GM18867 (cell line): ENCODE results near the gene DPH1.

Experiments
- ATAC-seq: cut with Tn5 transposase; IDR thresholded peaks from one replicate; pipeline ENCODE4 v1.9.1; 2021; ENCODE audit warnings: mild to moderate bottlenecking, moderate library complexity; ENCODE audit not compliant: unreplicated experiment

The DPH1 gene

GRCh38 chr17:2049333-2050299 is 19.7 kb downstream of the DPH1 start:
- peak; percentile 56 for ATAC-seq

DNA sequence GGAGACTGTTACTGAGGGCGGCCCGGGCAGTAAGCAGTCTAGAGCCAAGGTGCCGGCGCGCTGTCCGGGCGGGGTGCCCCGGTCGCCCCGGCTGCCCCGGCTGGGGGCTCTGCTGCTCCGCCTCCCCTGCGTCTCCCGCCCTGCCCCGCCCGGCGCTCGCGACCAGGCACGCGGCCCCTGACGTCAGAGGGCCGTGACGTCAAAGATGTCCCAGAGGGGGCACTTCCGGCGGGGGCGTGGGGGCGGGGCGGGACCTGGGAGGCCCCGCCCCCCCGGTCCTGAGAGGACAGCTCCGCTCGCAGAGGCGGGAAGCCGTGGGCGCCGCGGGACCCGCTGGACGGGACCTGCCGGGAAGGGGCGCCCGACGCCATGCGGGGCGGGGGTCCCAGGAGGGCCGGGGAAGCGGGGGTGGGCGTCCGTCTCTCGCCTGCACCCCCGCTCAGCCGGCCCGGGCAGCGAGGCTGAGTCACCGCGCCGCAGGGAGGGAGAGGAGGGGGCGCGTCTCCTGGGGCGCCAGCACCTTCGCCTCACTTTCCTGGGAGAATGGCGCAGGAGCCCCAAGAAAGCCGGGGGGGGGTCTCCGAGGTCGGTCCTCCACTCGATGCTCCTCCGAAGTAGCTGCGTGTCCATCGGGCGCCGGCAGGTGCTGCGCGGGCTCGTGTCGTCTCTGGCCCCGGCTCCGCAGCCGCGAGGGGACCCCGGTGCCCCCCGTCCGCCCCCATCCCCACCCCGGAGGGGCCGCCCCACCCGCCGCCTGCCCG is 20.5 kb downstream of the DPH1 start:
- peak; percentile 17 for ATAC-seq

DNA sequence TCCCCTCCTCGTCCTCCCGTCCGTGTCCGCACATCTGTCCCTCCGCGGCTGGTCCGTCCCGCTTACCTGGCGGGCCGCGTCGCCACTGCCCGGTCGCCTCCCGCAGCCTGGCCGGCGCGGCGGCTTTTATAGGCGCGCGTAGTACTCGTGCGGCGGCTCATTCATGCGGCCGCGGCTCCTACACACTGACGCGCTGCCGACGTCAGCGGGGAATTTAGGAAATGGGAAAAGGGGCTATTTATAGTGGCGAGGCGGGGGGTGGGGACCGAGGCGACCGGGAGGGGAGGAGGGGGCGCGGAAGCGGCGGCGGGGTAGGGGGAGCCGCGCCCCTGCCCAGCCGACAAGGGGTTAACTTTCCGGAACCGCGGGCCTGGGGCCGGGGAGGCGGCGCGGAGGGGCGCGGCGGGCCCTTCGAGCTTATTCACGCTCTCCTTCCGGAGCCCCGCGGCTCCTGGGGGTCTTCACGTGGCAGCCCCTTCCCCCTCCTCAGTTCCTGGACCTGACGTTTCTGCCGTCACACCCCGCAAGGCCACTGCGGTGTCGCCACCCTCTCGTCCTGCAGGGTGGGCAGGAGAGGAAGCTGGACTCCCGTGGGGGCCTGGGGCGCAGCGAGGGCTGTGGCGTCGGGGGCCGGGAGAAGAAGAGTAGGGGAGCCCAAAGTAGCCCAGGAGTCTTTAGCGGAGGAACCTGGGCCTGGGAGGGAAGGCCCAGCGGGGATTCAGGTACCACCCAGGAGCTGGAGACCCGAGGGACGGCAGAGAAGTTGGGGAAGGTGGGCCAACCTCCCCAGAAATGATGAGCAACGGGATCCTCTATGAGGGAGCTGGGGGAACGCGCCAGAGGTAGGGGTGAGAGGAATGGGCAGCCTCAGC is 21.3 kb downstream of the DPH1 start:
- no peak for ATAC-seq

DNA sequence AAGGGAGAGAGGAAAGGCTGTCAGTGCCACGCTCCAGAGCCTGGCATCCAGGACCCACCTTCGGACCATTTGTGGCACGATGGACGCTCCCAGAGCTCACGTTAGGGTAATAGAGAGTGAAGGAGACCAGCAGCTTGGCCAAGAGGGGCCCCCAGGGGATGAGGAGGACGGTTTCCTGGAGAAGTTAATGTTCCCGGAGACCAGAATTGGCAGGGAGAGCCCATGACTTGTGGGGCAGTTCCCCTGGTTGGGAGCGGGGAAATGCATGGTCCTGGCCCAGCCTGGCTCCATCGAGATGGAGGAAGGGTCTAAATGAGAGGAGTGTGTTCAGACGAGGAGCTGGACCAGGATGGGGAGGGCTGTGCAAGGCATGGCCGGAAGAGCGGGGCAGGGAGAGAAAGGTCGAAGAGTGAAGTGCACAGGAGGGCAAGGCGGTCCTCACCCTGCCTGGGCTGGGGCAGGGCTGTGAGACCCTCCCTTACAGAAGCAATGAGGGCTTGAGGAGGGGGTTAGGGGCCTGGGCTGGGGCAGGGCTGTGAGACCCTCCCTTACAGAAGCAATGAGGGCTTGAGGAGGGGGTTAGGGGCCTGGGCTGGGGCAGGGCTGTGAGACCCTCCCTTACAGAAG is 22.1 kb downstream of the DPH1 start:
- ATAC-seq, result no peak

DNA sequence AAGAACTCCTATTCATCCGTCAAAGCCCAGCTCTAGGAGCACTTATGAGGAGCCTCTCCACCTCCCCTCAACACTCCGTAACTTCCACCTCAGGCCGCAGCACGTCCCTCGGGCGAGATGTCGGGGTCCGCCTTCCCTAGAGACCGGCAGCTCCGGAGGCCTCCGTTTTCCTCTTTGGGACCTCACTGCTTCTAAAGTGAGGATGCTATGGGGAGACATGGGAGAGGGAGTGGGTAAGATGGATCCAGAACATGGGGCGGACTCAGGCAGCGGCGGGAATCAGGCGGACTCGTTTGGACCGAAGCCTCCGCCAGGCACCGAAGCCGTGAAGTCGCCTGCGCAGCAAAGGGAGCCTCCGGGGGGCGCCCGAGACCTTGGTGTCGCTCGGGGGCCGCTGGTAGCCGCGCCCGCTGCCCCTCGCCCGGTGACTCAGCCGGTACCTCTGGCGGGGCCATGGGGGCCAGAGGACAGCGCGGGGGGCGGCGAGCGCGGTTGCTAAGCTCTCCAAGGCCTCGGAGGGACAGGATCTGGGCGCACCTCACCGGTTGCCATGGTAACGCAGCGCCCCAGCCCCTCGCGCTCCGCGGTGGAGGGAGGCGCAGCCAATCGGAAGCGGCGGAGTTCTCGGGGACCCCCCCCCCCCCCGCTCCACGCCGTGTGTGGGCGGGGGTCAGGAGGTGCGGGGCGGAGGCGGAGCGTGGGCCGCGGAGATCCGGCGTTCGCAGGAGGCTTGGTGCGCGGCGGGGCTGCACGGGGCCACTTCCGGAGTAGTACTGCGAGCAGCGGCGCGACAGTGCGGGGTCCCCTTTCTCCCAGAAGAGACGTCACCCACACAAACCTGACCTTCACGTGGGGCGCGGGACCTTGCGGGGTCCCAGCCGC is 23.7 kb downstream of the DPH1 start:
- no peak for ATAC-seq

DNA sequence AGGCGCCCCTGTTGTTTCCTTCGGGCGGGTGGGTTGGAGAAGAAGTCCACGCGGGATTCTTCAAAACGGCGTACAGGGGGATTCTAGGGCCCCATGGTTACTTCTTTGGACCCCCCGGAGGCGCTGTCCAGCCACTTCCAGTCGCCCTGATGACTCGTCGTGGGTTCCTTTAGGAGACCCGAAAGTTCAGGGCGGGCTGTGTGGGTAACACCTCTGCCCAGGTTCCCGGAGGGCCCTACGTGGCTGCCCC is 24.2 kb downstream of the DPH1 start:
- no peak for ATAC-seq

DNA sequence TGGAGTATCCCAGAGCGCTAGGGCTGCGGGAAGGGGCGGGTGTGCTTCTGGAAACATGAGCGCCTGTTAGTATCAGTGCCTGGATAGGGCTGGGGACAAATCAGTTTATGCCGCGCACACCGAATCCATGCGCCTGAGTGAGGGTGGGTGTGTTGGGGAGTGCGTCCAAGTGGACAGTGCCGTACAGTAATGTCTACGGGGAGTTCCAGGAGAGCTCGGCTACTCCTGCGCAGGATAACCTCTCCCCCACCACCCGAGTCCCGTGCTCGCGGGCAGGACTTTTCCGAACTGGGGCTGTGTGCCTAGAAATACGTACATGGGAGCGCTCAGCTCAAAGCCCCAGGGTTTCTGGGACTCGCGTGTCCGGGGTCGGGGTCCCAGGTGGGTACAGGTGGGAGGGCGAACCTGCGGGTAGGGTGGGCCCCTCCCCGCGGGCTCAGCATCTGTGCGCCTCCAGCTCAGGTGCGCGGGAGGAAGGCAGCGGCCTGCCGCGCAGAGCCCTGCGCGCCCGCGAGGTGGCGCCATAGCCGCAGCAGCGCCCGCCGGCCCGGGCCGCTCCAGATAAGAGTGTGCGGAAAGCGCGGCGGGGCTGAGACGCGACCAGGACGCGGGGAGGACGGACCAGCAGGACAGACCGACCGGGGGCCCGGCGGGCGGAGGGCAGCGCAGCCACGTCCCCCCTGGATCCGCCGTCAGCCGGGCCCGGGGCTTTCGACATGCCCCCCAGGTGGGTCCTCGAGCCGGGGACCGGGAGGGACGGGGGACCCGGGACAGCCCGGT is 24.7 kb downstream of the DPH1 start, which contains the start of gene HIC1:
Gene HIC1 (plus strand): TSS at position 592 of the 780 bp plus-strand sequence. CDS start 1,588 bp downstream, outside the sequence.
- ATAC-seq, result peak; percentile 32

- no peak for ATAC-seq
These were observed 25.6 kb downstream of the DPH1 start for GRCh38 chr17:2055292-2056205.

DNA sequence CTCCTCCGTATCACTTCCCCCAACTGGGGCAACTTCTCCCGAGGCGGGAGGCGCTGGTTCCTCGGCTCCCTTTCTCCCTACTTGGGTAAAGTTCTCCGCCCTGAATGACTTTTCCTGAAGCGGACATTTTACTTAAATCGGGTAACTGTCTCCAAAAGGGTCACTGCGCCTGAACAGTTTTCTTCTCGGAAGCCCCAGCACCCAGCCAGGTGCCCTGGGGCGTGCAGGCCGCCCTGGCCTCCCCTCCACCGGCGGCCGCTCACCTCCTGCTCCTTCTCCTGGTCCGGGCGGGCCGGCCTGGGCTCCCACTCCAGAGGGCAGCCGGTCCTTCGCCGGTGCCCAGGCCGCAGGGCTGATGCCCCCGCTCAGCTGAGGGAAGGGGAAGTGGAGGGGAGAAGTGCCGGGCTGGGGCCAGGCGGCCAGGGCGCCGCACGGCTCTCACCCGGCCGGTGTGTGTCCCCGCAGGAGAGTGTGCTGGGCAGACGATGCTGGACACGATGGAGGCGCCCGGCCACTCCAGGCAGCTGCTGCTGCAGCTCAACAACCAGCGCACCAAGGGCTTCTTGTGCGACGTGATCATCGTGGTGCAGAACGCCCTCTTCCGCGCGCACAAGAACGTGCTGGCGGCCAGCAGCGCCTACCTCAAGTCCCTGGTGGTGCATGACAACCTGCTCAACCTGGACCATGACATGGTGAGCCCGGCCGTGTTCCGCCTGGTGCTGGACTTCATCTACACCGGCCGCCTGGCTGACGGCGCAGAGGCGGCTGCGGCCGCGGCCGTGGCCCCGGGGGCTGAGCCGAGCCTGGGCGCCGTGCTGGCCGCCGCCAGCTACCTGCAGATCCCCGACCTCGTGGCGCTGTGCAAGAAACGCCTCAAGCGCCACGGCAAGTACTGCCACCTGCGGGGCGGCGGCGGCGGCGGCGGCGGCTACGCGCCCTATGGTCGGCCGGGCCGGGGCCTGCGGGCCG is 26.5 kb downstream of the DPH1 start:
- ATAC-seq, result no peak

- no peak for ATAC-seq
These were observed 27.3 kb downstream of the DPH1 start for GRCh38 chr17:2057175-2057759.

DNA sequence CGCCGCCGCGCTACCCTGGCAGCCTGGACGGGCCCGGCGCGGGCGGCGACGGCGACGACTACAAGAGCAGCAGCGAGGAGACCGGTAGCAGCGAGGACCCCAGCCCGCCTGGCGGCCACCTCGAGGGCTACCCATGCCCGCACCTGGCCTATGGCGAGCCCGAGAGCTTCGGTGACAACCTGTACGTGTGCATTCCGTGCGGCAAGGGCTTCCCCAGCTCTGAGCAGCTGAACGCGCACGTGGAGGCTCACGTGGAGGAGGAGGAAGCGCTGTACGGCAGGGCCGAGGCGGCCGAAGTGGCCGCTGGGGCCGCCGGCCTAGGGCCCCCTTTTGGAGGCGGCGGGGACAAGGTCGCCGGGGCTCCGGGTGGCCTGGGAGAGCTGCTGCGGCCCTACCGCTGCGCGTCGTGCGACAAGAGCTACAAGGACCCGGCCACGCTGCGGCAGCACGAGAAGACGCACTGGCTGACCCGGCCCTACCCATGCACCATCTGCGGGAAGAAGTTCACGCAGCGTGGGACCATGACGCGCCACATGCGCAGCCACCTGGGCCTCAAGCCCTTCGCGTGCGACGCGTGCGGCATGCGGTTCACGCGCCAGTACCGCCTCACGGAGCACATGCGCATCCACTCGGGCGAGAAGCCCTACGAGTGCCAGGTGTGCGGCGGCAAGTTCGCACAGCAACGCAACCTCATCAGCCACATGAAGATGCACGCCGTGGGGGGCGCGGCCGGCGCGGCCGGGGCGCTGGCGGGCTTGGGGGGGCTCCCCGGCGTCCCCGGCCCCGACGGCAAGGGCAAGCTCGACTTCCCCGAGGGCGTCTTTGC is 28.0 kb downstream of the DPH1 start:
- ATAC-seq, result no peak

GRCh38 chr17:2058586-2059546 is 28.9 kb downstream of the DPH1 start:
- ATAC-seq, result no peak

- ATAC-seq, result no peak
These were observed 29.8 kb downstream of the DPH1 start for GRCh38 chr17:2059547-2060384.

- no peak for ATAC-seq
These were observed 30.4 kb downstream of the DPH1 start for GRCh38 chr17:2060385-2060658.
